Gastrocnemius medialis (tissue), 4 donors: ENCODE data around the gene SPACA6. TPM values are rescaled to one million over a fixed set of nuclear protein-coding genes. Genes with fewer than 3 reads are reported as not detected.

Source experiments
- ATAC-seq, 2 donors: fragments of 150-250 bp; one replicate each; pipeline ENCODE4 v1.9.1; 2016
- DNase-seq, 2 donors: peaks; one replicate each; pipeline ENCODE4 v3.0.0-alpha.2; 2019
- H3K27ac ChIP-seq, 4 donors: fragments of 200-600 bp; sonication (generic); 1 replicate in 1 of 4; 2 replicates in 3 of 4; pipeline ENCODE4 v1.5.1; 2016 to 2018; ENCODE audit warnings: mild to moderate bottlenecking in 2 of 4, moderate library complexity in 1 of 4
- H3K27me3 ChIP-seq, 3 donors: fragments of 200-600 bp; sonication (generic) in 2 of 3; 1 replicate in 1 of 3; 2 replicates in 2 of 3; pipeline versions ENCODE4 v1.5.1 to v1.6.0; 2016 to 2019; ENCODE audit warnings: mild to moderate bottlenecking in 1 of 3, moderate library complexity in 1 of 3
- H3K36me3 ChIP-seq, 2 donors: fragments of 200-600 bp; sonication (generic) in 1 of 2; one replicate each; pipeline ENCODE4 v1.5.1; 2017 to 2018
- H3K4me1 ChIP-seq, 2 donors: fragments of 200-600 bp; sonication (generic) in 1 of 2; one replicate each; pipeline ENCODE4 v1.5.1; 2016 to 2017; ENCODE audit warnings: mild to moderate bottlenecking in 2 of 2
- H3K4me3 ChIP-seq, 4 donors: fragments of 200-600 bp; sonication (generic) in 3 of 4; 1 replicate in 1 of 4; 2 replicates in 3 of 4; pipeline ENCODE4 v1.5.1; 2016 to 2019; ENCODE audit warnings: mild to moderate bottlenecking in 2 of 4
- H3K9me3 ChIP-seq, 3 donors: fragments of 200-600 bp; sonication (generic) in 2 of 3; 1 replicate in 1 of 3; 2 replicates in 2 of 3; pipeline ENCODE4 v1.5.1; 2016 to 2019
- POLR2A ChIP-seq, 2 donors: fragments of 450-650 bp; IDR thresholded peaks; one replicate each; pipeline ENCODE4 v1.6.1; 2017; ENCODE audit warnings: antibody characterized with exemption in 2 of 2, mild to moderate bottlenecking in 2 of 2, moderate library complexity in 2 of 2
- in situ Hi-C, 4 donors: fragments of 200-750 bp; cut with MboI; loops; one replicate each; pipeline versions ENCODE4 v1.15.0 to v1.8.0; 2017; ENCODE audit warnings: low sequenced_read_pairs in 4 of 4
- intact Hi-C: fragments of 100-400 bp; cut with DNase I; formaldehyde crosslinking; loops from one replicate; pipeline ENCODE4 v1.15.1; 2023; ENCODE audit warnings: low total_unique reads
- total RNA-seq, 4 donors: library from RNA; depleted of rRNA; stranded (reverse); fragments of >200 nt; gene quantifications; one replicate each; pipeline versions ENCODE4 v1.1.0 to v1.2.3, GENCODE V29; 2016
- TF ChIP-seq, protein P1 (sequence below), 5 experiments: fragments of 450-650 bp in 3 of 5; fragments of 200-600 bp in 2 of 5; sonication (generic) in 2 of 5; IDR thresholded peaks in 4 of 5; conservative IDR thresholded peaks in 1 of 5; 1 replicate in 4 of 5; 2 replicates in 1 of 5; pipeline ENCODE4 v1.5.1; 2016 to 2019; ENCODE audit warnings: antibody characterized with exemption in 5 of 5, mild to moderate bottlenecking in 3 of 5, moderate library complexity in 3 of 5

Gene SPACA6
- total RNA-seq, 4 donors from 2014 or later = 0.64 to 0.94 (median 0.71) TPM; not detected in 1

DNA sequence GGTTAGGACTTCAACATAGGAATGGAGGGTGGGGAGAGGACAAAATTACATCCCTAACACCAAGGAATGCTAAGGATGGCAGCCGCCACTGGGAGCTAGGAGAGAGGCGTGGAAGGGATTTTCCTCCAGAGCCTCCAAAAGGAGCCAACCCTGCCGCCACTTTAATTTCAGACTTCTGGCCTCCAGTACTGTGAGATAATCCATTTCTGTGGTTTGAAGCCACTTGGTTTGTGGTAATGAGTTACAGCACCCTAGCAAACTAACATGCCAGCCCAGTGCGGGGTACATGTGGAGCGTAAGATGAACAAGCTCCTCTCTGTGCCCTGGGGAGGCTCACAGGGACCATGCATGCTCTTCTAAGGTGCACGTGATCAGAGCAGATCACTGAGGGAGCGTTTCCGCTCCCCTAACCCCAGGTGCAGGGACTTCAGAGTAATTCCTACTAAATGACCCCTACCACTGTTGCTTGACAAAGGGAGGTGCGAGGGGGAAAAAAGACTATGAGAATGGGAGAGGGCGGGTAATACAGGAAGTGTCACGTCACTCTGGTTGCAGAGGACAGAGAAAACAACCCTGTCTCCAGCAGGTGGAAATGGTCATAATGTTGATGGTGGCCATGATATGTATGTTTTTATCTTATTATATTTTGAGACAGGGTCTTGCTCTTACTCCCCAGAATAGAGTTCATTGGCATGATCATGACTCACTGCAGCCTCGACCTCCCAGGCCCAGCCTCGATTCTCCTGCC, 46.5 kb downstream of the SPACA6 start:
- no peak for DNase-seq
- intact Hi-C loops (no loop called here), in situ Hi-C loops (no loop called here)
- ATAC-seq = no peak
- H3K4me1 ChIP-seq = no peaks in the 10 kb centered on the region
- no peaks in the 10 kb centered on the region for H3K9me3 ChIP-seq
- no peak overlapping the region for H3K27ac ChIP-seq
- H3K36me3 ChIP-seq = no peaks in the 10 kb centered on the region
- H3K4me3 ChIP-seq = no peak overlapping the region
- TF ChIP-seq, protein P1, sequence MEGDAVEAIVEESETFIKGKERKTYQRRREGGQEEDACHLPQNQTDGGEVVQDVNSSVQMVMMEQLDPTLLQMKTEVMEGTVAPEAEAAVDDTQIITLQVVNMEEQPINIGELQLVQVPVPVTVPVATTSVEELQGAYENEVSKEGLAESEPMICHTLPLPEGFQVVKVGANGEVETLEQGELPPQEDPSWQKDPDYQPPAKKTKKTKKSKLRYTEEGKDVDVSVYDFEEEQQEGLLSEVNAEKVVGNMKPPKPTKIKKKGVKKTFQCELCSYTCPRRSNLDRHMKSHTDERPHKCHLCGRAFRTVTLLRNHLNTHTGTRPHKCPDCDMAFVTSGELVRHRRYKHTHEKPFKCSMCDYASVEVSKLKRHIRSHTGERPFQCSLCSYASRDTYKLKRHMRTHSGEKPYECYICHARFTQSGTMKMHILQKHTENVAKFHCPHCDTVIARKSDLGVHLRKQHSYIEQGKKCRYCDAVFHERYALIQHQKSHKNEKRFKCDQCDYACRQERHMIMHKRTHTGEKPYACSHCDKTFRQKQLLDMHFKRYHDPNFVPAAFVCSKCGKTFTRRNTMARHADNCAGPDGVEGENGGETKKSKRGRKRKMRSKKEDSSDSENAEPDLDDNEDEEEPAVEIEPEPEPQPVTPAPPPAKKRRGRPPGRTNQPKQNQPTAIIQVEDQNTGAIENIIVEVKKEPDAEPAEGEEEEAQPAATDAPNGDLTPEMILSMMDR (IDR thresholded peaks at IDR 0.05 in 4 of 5, conservative IDR thresholded peaks at IDR 0.05 in 1 of 5) = no peak
- TF ChIP-seq POLR2A (IDR thresholded peaks at IDR 0.05) = no peak
- H3K27me3 ChIP-seq = no peaks in the 10 kb centered on the region

DNA sequence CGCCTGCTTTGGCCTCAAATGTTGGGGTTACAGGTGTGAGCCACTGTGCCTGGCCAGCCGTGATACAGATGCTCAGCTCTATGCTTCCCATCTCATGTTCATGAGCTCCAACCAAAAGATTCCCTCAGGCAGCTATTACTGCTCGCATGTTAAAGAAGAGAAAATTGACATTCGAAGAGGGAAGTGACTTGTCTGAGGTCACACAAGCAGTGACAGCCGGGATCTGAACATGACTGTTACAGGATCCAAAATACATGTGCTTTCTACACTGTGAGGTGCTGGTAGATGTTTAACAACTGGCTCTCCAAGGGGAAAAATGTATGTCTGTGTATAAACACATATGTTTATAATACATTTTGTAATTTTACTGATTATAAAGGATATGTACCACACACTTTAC, 47.2 kb downstream of the SPACA6 start:
- Histone ChIP-seq H3K27me3 (no peaks in the 10 kb centered on the region), H3K27ac (no peak overlapping the region), H3K4me3 (no peak overlapping the region), H3K36me3 (no peaks in the 10 kb centered on the region), H3K4me1 (no peaks in the 10 kb centered on the region), H3K9me3 (no peaks in the 10 kb centered on the region)
- DNase-seq (no peak), ATAC-seq (no peak)
- TF ChIP-seq POLR2A (IDR thresholded peaks at IDR 0.05) = no peak
- TF ChIP-seq, protein P1 (IDR thresholded peaks at IDR 0.05 in 4 of 5, conservative IDR thresholded peaks at IDR 0.05 in 1 of 5) = no peak
- in situ Hi-C loops (no loop called here), intact Hi-C loops (no loop called here)

DNA sequence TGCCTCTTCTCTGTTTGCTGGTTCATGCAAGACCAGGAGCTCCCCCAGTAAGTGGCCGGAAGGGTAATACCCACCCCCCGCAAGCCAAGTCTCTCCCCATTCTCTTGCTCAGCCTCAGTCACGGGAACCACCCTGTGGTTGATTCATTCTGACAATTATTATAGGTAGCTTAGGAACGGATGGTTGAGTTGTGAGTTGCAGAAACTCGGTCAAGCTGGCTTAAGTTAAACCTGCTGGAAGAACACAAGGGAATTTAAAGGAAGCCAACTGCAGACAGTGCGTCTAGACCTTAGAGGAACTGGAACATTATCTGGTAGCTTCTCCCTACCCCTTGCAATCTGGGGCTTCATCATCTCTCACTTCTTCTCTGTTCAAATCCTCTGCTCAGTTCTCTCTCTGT, 49.7 kb downstream of the SPACA6 start:
- H3K9me3 ChIP-seq = no peaks in the 10 kb centered on the region
- no peaks in the 10 kb centered on the region for H3K27me3 ChIP-seq
- TF ChIP-seq, protein P1 (IDR thresholded peaks at IDR 0.05 in 4 of 5, conservative IDR thresholded peaks at IDR 0.05 in 1 of 5) = no peak
- TF ChIP-seq POLR2A (IDR thresholded peaks at IDR 0.05) = no peak
- H3K36me3 ChIP-seq = no peaks in the 10 kb centered on the region
- DNase-seq = no peak
- intact Hi-C loops = no loop called here
- in situ Hi-C loops = no loop called here
- no peak for ATAC-seq
- no peak overlapping the region for H3K27ac ChIP-seq
- H3K4me3 ChIP-seq = no peak overlapping the region
- no peaks in the 10 kb centered on the region for H3K4me1 ChIP-seq

DNA sequence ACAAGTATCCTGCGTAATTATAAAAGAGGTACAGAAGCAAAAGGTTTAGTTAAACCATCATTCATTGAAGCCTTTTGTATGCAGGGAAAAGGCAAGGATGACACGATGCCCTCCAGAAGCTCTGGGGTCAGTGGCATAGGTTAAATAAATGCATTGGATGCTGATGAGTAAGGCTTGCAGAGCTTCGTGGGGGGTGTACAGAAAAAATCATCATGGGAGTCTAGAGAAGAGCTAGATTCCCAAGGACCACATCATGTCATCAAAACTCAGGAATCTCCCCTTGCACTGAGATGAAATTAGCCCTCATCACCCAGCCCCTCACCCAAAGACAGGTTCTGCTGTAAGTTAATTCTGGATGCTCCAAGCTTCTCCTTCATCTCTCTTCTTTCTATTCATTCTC, 50.3 kb downstream of the SPACA6 start:
- Histone ChIP-seq H3K4me1 (no peaks in the 10 kb centered on the region), H3K4me3 (no peak overlapping the region), H3K9me3 (no peaks in the 10 kb centered on the region), H3K27ac (no peak overlapping the region), H3K27me3 (no peaks in the 10 kb centered on the region), H3K36me3 (no peaks in the 10 kb centered on the region)
- intact Hi-C loops = no loop called here
- TF ChIP-seq POLR2A (IDR thresholded peaks at IDR 0.05) = no peak
- TF ChIP-seq, protein P1 (IDR thresholded peaks at IDR 0.05 in 4 of 5, conservative IDR thresholded peaks at IDR 0.05 in 1 of 5) = no peak
- no peak for ATAC-seq
- no peak for DNase-seq
- in situ Hi-C loops = no loop called here

DNA sequence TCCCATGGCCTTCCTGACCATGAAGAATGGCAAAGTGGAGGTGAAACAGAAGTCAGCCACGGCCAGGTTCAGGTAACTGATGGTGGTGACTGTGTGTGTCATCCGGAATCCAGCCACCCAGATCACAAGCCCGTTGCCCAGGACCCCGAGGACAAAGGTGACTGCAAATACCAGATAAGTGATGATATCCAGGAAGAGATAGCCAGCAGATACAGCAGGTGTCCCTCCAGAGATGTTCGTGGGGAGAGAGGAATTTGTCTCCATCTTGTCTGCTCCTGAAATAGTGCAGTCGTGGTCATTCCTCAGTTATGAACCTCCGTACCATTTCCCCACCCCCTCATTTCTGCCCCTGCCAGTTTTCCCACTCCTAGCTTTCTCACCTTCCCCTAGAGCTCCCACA, 53.6 kb downstream of the SPACA6 start:
- H3K4me1 ChIP-seq = no peaks in the 10 kb centered on the region
- H3K9me3 ChIP-seq = no peaks in the 10 kb centered on the region
- H3K27me3 ChIP-seq = no peaks in the 10 kb centered on the region
- H3K27ac ChIP-seq = no peak overlapping the region
- no peak for DNase-seq
- no peak for ATAC-seq
- no peaks in the 10 kb centered on the region for H3K36me3 ChIP-seq
- no peak for TF ChIP-seq POLR2A (IDR thresholded peaks at IDR 0.05)
- TF ChIP-seq, protein P1 (IDR thresholded peaks at IDR 0.05 in 4 of 5, conservative IDR thresholded peaks at IDR 0.05 in 1 of 5) = no peak
- intact Hi-C loops = no loop called here
- H3K4me3 ChIP-seq = no peak overlapping the region
- in situ Hi-C loops = no loop called here
